HUDEP-2 (cell line): ENCODE results near the gene ROPN1.

Source experiments
- DNase-seq, 76 experiments: peaks; one replicate each; lab custom pipeline; 2025; ENCODE audit not compliant: unreplicated experiment in 76 of 76; lab: John Stamatoyannopoulos, UW

Gene ROPN1

GRCh38 chr3:123951522-123952447, 40.1 kb downstream of the ROPN1 start:
- DNase-seq, result no peak

- DNase-seq, result no peak
Observed at GRCh38 chr3:123949641-123950040, 42.3 kb downstream of the ROPN1 start.

- no peak for DNase-seq
Observed at GRCh38 chr3:123948449-123948848, 43.5 kb downstream of the ROPN1 start.

GRCh38 chr3:123947482-123947881, 44.4 kb downstream of the ROPN1 start:
- DNase-seq, result no peak

- DNase-seq, result no peak
Observed at GRCh38 chr3:123941542-123941941, 50.4 kb downstream of the ROPN1 start.

- peak in 1 of 76 experiments; percentile 9 for DNase-seq
Observed at GRCh38 chr3:123941121-123941520, 50.8 kb downstream of the ROPN1 start.

- no peak for DNase-seq
Observed at GRCh38 chr3:123939706-123940105, 52.2 kb downstream of the ROPN1 start.

- no peak for DNase-seq
Observed at GRCh38 chr3:123936400-123936799, 55.5 kb downstream of the ROPN1 start.

- DNase-seq, result no peak
Observed at GRCh38 chr3:123935830-123936229, 56.1 kb downstream of the ROPN1 start.

- no peak for DNase-seq
Observed at GRCh38 chr3:123934250-123934649, 57.7 kb downstream of the ROPN1 start.

- DNase-seq, result no peak
Observed at GRCh38 chr3:123930445-123930844, 61.5 kb downstream of the ROPN1 start.

GRCh38 chr3:123929325-123929724, 62.6 kb downstream of the ROPN1 start:
- no peak for DNase-seq

GRCh38 chr3:123926396-123926795, 65.5 kb downstream of the ROPN1 start:
- no peak for DNase-seq

GRCh38 chr3:123920868-123921267, 71.1 kb downstream of the ROPN1 start:
- DNase-seq, result no peak

GRCh38 chr3:123920383-123920782, 71.5 kb downstream of the ROPN1 start:
- no peak for DNase-seq

- no peak for DNase-seq
Observed at GRCh38 chr3:123919353-123919752, 72.6 kb downstream of the ROPN1 start.
